Neural cell (in vitro differentiated cells): ENCODE results near the gene CPAMD8.

Experiments used
- CTCF ChIP-seq: fragments of 450-650 bp; IDR thresholded peaks from 2 replicates; pipeline ENCODE4 v1.5.1; 2014; ENCODE audit warnings: antibody characterized with exemption, mild to moderate bottlenecking, moderate library complexity; ENCODE audit not compliant: poor library complexity, severe bottlenecking
- EZH2 ChIP-seq: fragments of 200-600, 300-800 bp; shearing (Covaris generic), sonication (generic); IDR thresholded peaks from 2 replicates; pipeline ENCODE4 v1.6.1; 2014; ENCODE audit warnings: antibody characterized with exemption, low read length, borderline replicate concordance, mild to moderate bottlenecking; ENCODE audit not compliant: insufficient read depth, poor library complexity, severe bottlenecking

DNA sequence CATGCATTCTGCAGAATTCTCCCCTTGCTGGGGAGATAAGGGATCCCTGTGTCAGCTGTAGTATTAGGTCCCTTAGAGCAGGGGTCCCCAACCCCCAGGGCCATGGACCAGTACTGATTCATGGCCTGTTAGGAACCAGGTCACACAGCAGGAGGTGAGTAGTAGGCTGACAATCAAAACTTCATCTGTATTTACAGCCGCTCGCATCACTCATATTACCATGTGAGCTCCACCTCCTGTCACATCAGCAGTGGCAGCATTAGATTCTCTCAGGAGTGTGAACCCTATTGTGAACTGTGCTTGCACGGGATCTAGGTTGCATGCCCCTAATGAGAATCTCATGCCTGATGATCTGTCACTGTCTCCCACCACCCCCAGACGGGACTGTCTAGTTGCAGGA lies 37.9 kb downstream of the CPAMD8 start:
- TF ChIP-seq CTCF (no peak), EZH2 (no peak)
